NCI-H460 (cell line): ENCODE data around the gene TBL1X. TPM values are rescaled to one million over a fixed set of nuclear protein-coding genes. Genes with fewer than 3 reads are reported as not detected.

Source experiments
- DNase-seq: peaks from one replicate; pipeline ENCODE4 v3.0.0-alpha.2; 2016; ENCODE audit warnings: low read depth; ENCODE audit errors: extremely low read depth
- total RNA-seq: library from RNA; depleted of rRNA; stranded (reverse); fragments of >200 nt; shearing (Covaris generic); gene quantifications from 2 replicates; pipeline ENCODE4 v1.2.3, GENCODE V29; 2014

TBL1X gene
- total RNA-seq, 1 experiment from 2014 or later: 41.8 TPM

- no peak for DNase-seq
These were observed 29.1 kb downstream of the TBL1X start for GRCh38 chrX:9493936-9494335.

- DNase-seq: no peak
These were observed 29.9 kb downstream of the TBL1X start for GRCh38 chrX:9494771-9495170.

DNA sequence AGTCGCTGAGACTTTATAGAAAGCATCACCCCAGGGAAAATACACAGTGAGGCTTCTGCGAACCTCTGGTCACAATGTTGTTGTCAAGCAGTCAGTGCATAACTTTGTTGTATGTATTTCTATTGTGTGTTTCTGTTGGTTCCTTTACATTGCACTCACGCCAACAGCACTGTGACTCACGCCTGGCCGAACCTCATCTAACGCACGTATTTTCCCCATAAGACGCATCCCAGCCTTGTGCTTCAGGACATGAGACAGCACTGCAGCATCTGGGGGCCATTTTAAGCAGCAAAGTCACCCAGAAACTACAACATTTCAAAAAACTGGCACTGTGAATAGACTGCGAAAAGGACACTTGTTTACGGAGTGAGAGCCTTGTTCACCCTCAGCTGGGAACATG, 30.6 kb downstream of the TBL1X start:
- no peak for DNase-seq

DNA sequence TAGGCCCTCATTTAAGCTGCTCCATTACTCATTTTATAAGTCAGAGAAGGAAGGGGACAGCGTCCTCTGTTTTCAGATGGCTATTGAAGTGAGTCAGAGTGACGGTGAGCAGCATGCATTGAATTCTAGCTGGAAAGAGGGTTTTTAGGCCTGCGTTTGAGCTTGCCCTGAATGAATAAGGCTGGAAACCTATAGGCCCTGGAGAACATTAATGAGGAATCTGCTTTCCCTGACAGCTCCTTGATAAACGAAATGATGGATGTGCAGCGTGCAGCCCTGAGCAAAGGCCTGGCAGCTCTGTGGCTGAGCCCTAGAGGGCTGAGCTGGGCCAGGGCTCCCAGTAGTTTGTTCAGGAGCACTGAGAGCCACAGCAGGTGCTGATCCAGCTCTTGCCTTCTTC, 33.4 kb downstream of the TBL1X start:
- no peak for DNase-seq

GRCh38 chrX:9500584-9500983, 35.7 kb downstream of the TBL1X start:
- no peak for DNase-seq

- no peak for DNase-seq
These were observed 36.5 kb downstream of the TBL1X start for GRCh38 chrX:9501362-9501761.

DNA sequence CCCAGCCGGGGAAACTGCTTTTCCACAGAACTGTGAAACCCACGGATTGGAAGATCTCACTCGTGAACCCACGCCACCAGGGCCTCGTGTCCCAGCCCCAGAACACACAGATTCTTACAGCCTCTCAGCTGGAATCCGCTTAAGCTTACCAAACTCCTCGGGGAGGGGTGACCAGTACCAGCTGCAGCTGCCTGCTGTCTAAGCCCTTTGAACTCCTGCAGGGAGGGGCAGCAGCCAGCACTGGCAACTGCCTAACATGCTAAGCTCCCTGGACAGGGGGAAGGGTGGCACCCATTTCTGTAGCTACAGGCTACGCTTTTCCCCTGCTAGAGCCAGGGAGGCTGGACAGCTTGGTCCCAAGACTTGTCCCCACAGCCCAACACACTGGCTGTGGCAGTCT, 38.4 kb downstream of the TBL1X start:
- no peak for DNase-seq

- DNase-seq: no peak
These were observed 45.5 kb downstream of the TBL1X start for GRCh38 chrX:9510366-9510765.

DNA sequence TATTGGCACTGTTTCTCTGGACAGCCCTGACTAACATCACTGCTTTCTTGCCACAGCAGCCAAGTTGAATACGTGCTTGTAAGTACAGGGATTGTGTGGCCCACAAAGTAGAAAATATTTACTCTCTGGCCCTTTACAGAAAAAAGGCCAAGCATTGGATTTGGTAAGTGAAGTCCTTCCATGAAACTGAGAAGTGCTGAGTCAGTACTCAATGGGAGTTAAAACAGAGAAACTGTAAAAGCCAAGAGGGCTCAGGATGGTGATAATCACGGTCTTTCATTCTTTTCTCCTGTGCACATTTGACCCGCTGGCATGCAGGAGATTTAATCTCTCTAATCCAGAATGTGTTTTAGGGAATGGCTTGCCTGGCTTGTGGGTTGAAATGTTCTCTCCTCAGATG, 46.1 kb downstream of the TBL1X start:
- DNase-seq: no peak

GRCh38 chrX:9515489-9515888, 50.6 kb downstream of the TBL1X start:
- no peak for DNase-seq

DNA sequence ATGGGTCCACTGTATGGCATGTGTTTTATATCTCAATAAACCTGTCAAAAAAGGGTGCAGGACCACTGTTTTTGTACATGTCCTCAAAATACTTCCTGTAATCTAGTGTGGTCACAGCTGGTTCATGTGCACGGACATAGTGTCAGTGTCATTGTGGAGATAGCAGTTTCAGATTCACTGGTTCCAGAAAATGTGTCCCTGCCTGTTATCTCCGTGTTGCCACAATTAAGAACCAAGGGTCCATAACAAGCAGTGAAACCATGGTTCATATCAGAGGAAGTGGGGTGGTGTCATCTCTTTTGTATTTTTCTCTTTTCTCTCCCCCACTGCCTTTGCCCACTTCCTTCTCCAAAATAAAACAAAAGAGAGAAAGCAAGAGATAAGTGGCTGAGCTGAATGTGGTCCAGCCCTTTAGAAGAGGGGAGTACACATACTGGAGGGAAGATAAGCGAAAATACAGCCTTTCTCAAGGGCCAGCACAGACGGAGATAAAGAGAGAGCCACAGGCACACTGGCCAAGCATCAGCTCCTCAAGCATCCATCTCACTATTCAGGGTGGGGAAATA, 51.2 kb downstream of the TBL1X start:
- no peak for DNase-seq

DNA sequence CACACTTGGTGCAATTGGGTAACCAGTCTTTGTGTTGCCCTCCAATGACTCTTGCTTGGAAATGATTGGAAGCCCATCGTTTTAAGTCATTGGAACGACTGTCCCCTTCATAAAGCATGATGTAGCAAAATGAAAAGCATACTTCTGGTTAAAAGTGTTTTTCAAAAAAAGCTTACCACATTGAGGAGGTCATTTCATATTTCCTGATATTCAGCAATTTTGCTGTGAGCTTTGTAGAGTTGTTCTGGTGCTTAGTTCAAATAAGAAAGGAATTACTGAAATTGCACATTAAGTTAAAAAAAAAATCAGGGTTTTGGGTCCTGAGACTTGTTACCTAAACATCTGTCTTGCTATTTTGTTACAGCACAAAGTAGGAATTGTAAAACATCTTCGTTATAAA, 51.8 kb downstream of the TBL1X start:
- DNase-seq: no peak

DNA sequence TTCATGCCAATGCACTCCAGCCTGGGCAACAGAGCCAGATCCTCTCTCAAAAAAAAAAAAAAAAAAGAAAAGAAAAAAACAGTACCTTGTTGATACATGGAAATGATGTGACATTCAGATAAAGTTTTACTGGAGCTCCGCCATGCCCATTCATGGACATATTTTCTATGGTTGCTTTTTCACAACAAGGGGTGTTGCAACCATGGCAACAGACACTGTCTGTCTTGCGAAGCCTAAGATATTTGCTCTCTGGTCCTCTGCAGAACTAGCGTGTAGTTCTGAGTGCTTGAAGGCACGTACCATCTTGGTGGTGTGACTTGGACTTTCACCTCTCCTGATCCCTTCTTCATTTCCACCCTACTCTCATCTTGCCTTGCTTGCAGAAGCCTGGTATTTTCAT, 53.2 kb downstream of the TBL1X start:
- no peak for DNase-seq

GRCh38 chrX:9518889-9519288, 54.0 kb downstream of the TBL1X start:
- DNase-seq: no peak

DNA sequence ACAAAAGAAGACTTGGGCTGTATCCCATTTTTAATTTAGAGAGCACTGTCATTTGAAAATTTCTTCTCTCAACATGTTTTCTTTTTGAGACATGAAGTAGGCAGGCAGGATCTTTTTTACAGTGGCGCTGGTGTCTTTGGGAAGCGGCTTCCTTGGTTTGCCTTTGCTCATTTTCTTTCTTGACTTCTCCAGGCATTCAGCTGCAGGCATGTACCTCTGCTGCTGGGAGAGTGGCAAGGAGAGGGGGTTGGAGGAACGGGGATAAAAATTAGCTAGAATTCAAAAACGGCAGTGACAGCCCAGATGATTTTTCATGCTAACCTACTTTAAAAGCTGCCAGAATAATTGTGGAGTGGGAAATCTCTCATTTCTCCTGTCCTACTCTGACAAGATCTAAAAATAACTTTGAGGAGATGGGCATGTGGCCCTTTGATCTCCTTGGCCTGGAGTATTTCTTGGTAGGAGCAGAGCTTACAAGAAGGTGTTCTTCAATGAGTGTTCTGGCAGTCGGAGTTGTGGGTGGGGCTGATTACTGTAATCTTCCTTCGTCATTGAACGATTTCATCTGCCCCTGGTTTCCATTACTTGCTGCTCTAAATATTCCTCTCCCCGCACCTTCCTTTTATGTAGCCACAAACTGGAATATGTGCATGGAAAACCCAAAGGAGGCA, 54.8 kb downstream of the TBL1X start:
- no peak for DNase-seq

DNA sequence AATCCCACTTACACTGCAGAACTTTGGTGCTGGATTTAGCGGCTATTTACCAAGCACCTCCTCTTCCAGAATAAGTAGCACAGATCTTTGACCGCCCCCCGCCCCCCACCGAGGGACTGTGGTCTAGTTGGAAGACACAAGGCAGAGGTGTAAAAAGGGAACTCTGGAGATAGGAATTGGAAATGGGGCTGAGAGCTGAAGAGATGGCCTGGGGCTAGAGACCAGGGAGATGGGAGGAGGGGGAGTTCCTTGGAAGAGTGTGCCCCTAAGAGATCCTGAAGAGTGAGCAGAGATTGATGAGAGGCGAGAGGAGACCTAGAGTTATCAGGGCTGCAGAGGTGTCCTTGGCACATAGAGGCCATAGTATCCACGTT, 55.3 kb downstream of the TBL1X start:
- DNase-seq: no peak

- no peak for DNase-seq
These were observed 57.7 kb downstream of the TBL1X start for GRCh38 chrX:9522378-9523155.

DNA sequence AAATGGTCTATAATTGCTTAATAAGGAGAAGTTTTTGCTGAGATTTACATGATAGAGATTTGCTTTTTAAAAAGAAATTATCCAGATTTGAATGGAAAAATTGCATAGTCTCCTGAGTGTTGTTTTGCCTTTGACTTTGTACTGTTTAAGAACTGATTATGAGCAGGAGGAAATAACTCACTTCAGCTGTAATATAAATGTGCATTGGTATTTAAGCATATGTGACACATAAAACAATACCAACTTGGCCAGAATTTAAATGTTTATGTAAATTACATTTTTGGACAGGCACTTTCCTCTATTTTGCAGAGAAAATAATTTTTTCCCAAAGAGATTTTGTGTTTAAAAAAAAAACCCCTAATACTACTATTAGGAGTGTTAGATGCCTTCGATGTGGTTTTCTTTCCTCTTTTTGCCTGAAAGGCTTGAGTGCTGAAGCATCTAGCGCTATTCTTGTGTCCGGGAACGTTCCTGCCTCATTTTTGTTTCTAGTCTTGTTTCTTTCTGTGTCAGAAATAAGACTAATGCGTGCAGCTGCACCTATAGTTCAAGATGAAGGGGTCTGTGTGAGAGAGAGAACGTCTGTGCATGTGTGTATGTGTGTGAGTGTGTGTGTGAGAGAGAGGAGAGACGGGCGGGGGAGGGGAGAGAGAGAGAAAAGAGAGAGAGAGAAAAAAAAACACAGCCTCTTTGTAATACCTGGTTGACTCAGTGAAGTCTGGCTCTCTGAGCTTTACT, 60.8 kb downstream of the TBL1X start:
- DNase-seq: no peak

- no peak for DNase-seq
These were observed 62.1 kb downstream of the TBL1X start for GRCh38 chrX:9526965-9527364.

GRCh38 chrX:9528498-9528897, 63.6 kb downstream of the TBL1X start:
- DNase-seq: no peak

DNA sequence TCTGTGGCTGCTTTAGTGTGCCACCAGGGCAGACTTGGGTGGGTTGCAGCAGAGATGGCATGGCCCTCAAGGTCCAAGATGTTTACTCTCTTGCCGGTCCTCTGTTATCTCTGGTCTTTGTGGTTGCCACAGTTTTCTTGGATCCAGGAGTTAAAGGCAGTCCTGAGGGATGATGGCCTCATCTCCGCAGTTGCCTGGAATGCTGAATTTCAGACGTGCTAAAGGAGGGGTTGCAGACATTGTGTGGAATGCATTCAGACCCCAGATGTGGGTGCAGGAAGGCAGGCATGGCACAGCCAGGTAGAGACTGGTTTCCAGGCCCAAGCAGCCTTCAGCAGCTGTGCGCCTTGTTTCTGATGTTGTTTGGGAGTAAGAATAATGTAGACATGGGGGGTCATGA, 64.4 kb downstream of the TBL1X start:
- DNase-seq: no peak
